ENCODE results near the gene SETD7.

DNA sequence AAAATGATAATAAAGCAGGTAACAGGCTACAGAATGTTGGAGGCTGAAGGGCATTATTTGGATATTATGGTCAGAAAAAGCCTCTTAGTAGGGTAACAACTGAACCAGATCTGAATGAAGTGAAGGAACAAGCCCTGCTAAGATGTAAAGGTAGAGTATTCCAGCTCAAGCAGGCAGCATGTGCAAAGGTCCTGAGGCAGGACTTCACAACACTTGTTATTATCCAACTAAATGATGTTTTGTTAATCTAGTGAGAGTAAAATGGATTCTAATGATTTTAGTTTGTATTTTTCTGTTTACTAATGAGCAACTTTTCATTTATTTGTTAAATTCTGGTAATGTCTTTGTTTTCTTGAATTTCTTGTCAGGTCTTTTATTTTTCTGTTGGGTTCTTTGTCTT lies 66.4 kb downstream of the SETD7 start:
- TF ChIP-seq POLR2A (IDR thresholded peaks at IDR 0.05; ENCODE audit: low read depth, low read length) (no peak), POLR2AphosphoS5 (IDR thresholded peaks at IDR 0.05; ENCODE audit: low read depth, low read length) (no peak), TAF1 (IDR thresholded peaks at IDR 0.05; ENCODE audit: borderline replicate concordance, low read depth, low read length) (no peak)
